HepG2 (cell line): Measurements from ENCODE around the gene RARA. TPM values are rescaled to one million over a fixed set of nuclear protein-coding genes. Genes with fewer than 3 reads are reported as not detected.

Experiments
- ARID2 ChIP-seq: sonication (generic); formaldehyde crosslinking; IDR thresholded peaks from 2 replicates; pipeline ENCODE4 v1.8.1; 2022; ENCODE audit warnings: mild to moderate bottlenecking, missing genetic modification reagents, borderline replicate concordance
- ATRX ChIP-seq: sonication (generic); formaldehyde crosslinking; IDR thresholded peaks from 2 replicates; pipeline ENCODE4 v1.4.0; 2020; ENCODE audit warnings: missing genetic modification reagents, borderline replicate concordance
- ESRRA ChIP-seq: sonication (generic); formaldehyde crosslinking; IDR thresholded peaks from 2 replicates; pipeline ENCODE4 v1.5.1; 2020; ENCODE audit warnings: mild to moderate bottlenecking, low read depth, missing genetic modification reagents
- HNF4G ChIP-seq, 2 experiments: sonication (generic) in 1 of 2; formaldehyde crosslinking in 1 of 2; IDR thresholded peaks; 2 replicates each; pipeline versions ENCODE4 v1.4.0 to v1.6.1; 2011 to 2020; ENCODE audit warnings: borderline replicate concordance in 2 of 2, low read depth in 2 of 2, mild to moderate bottlenecking in 2 of 2, low read length in 1 of 2, missing genetic modification reagents in 1 of 2, moderate library complexity in 1 of 2
- MZF1 ChIP-seq: sonication (generic); formaldehyde crosslinking; IDR thresholded peaks from 2 replicates; pipeline ENCODE4 v1.8.1; 2023; ENCODE audit warnings: mild to moderate bottlenecking, missing genetic modification reagents, borderline replicate concordance
- NFRKB ChIP-seq: fragments of 450-650 bp; IDR thresholded peaks from 2 replicates; pipeline ENCODE4 v1.6.1; 2017
- SOX13 ChIP-seq, 3 experiments: fragments of 450-650 bp in 1 of 3; sonication (generic) in 1 of 3; formaldehyde crosslinking in 1 of 3; IDR thresholded peaks in 2 of 3; conservative IDR thresholded peaks in 1 of 3; 2 replicates each; pipeline versions ENCODE4 v1.5.0 to v1.6.1; 2016 to 2020; ENCODE audit warnings: antibody characterized with exemption in 1 of 3, mild to moderate bottlenecking in 1 of 3, missing compliant biosample characterization in 1 of 3, missing genetic modification reagents in 1 of 3, moderate library complexity in 1 of 3
- SPEN ChIP-seq: sonication (generic); formaldehyde crosslinking; IDR thresholded peaks from 2 replicates; pipeline ENCODE4 v1.5.1; 2020; ENCODE audit warnings: low read depth, mild to moderate bottlenecking, missing genetic modification reagents
- ZNF143 ChIP-seq: sonication (generic); formaldehyde crosslinking; IDR thresholded peaks from 2 replicates; pipeline ENCODE4 v1.4.0; 2020; ENCODE audit warnings: missing genetic modification reagents
- ZNF232 ChIP-seq: sonication (generic); formaldehyde crosslinking; IDR thresholded peaks from 2 replicates; pipeline ENCODE4 v1.4.0; 2020; ENCODE audit warnings: missing genetic modification reagents, borderline replicate concordance
- ZNF510 ChIP-seq: sonication (generic); formaldehyde crosslinking; IDR thresholded peaks from 2 replicates; pipeline ENCODE4 v1.4.0; 2020; ENCODE audit warnings: low read depth, mild to moderate bottlenecking, missing genetic modification reagents
- ZNF547 ChIP-seq: sonication (generic); formaldehyde crosslinking; IDR thresholded peaks from 2 replicates; pipeline ENCODE4 v1.5.1; 2020; ENCODE audit warnings: mild to moderate bottlenecking, missing genetic modification reagents
- ZNF746 ChIP-seq: sonication (generic); formaldehyde crosslinking; IDR thresholded peaks from 2 replicates; pipeline ENCODE4 v1.8.0; 2022; ENCODE audit warnings: mild to moderate bottlenecking, missing genetic modification reagents
- ZNF878 ChIP-seq: sonication (generic); formaldehyde crosslinking; IDR thresholded peaks from 2 replicates; pipeline ENCODE4 v1.8.1; 2023; ENCODE audit warnings: mild to moderate bottlenecking, missing genetic modification reagents, moderate library complexity
- ZNF883 ChIP-seq: sonication (generic); formaldehyde crosslinking; IDR thresholded peaks from 2 replicates; pipeline ENCODE4 v1.5.1; 2020; ENCODE audit warnings: mild to moderate bottlenecking, missing genetic modification reagents; ENCODE audit errors: not compliant biosample characterization
- ZSCAN31 ChIP-seq: sonication (generic); formaldehyde crosslinking; IDR thresholded peaks from 2 replicates; pipeline ENCODE4 v1.5.0; 2020; ENCODE audit warnings: low read depth, mild to moderate bottlenecking, missing genetic modification reagents
- ZSCAN9 ChIP-seq: IDR thresholded peaks from 2 replicates; pipeline ENCODE4 v1.6.1; 2016; ENCODE audit warnings: borderline replicate concordance
- polyA plus RNA-seq, 8 experiments: library from polyadenylated mRNA; depleted of rRNA in 3 of 8; stranded (reverse) in 7 of 8; unstranded in 1 of 8; fragments of >200 nt; fragmentation: Illumina TruSeq in 4 of 8; extraction: Trizol in 4 of 8; gene quantifications; 2 replicates each; pipeline versions ENCODE4 v1.2.1 to v1.2.3, GENCODE V29; 2011 to 2016; ENCODE audit warnings: low read depth in 4 of 8, missing spikeins in 1 of 8, mixed read lengths in 1 of 8; ENCODE audit not compliant: insufficient read depth in 1 of 8
- total RNA-seq, 5 experiments: library from RNA; depleted of rRNA; stranded (reverse); fragments of >200 nt; fragmentation: Illumina TruSeq; extraction: Trizol; gene quantifications; 2 replicates each; pipeline ENCODE4 v1.2.3, GENCODE V29; 2016; ENCODE audit warnings: low read depth in 1 of 5
- TF ChIP-seq, protein P1 (sequence below): IDR thresholded peaks from 2 replicates; pipeline ENCODE4 v1.6.1; 2016; ENCODE audit warnings: missing compliant biosample characterization, missing genetic modification reagents, borderline replicate concordance
- TF ChIP-seq, protein P2 (sequence below): IDR thresholded peaks from 2 replicates; pipeline ENCODE4 v1.6.1; 2016
- TF ChIP-seq, protein P3 (sequence below): sonication (generic); formaldehyde crosslinking; IDR thresholded peaks from 2 replicates; pipeline ENCODE4 v1.5.0; 2020; ENCODE audit warnings: missing genetic modification reagents
- TF ChIP-seq, protein P4 (sequence below): sonication (generic); formaldehyde crosslinking; IDR thresholded peaks from 2 replicates; pipeline ENCODE4 v1.5.1; 2020; ENCODE audit warnings: missing genetic modification reagents, mild to moderate bottlenecking, borderline replicate concordance

The RARA gene
- total and polyA plus RNA-seq, 2 of the 13 experiments (the other 11 are each of a cell fraction or from before 2014, with no cell fraction given), result 6.4 to 8.6 TPM

- peak; percentile 88 for TF ChIP-seq ZNF746 (CRISPR knock-in tag)
- TF ChIP-seq NFRKB, result no peak
- peak; percentile 65 for TF ChIP-seq ZNF883 (CRISPR knock-in tag)
- peak; percentile 48; the same call in 1 of the 2 replicates for TF ChIP-seq ESRRA (CRISPR knock-in tag)
- TF ChIP-seq HNF4G (IDR thresholded peaks at IDR 0.05; ENCODE audit: borderline replicate concordance, low read depth, low read length), result peak; percentile 53; the same call in 1 of the 2 replicates
- peak; percentile 84 for TF ChIP-seq HNF4G (CRISPR knock-in tag; IDR thresholded peaks at IDR 0.05; ENCODE audit: borderline replicate concordance, low read depth)
- TF ChIP-seq, protein P1, sequence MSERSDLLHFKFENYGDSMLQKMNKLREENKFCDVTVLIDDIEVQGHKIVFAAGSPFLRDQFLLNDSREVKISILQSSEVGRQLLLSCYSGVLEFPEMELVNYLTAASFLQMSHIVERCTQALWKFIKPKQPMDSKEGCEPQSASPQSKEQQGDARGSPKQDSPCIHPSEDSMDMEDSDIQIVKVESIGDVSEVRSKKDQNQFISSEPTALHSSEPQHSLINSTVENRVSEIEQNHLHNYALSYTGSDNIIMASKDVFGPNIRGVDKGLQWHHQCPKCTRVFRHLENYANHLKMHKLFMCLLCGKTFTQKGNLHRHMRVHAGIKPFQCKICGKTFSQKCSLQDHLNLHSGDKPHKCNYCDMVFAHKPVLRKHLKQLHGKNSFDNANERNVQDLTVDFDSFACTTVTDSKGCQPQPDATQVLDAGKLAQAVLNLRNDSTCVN (CRISPR knock-in tag), result peak; percentile 64; the same call in 1 of the 2 replicates
- TF ChIP-seq ZSCAN31 (CRISPR knock-in tag), result peak; percentile 77; the same call in 1 of the 2 replicates
- TF ChIP-seq ZSCAN9 (CRISPR knock-in tag), result 0 out of 2 replicates have a peak, but pooled peaks have one; percentile 22
- TF ChIP-seq ARID2 (CRISPR knock-in tag), result no peak; the same call in 1 of the 2 replicates
- no peak; the same call in 1 of the 2 replicates for TF ChIP-seq MZF1 (CRISPR knock-in tag)
- peak; percentile 16; the same call in 1 of the 2 replicates for TF ChIP-seq ZNF232 (CRISPR knock-in tag)
- TF ChIP-seq ZNF510 (CRISPR knock-in tag), result peak; percentile 86; the same call in 1 of the 2 replicates
- TF ChIP-seq, protein P2, sequence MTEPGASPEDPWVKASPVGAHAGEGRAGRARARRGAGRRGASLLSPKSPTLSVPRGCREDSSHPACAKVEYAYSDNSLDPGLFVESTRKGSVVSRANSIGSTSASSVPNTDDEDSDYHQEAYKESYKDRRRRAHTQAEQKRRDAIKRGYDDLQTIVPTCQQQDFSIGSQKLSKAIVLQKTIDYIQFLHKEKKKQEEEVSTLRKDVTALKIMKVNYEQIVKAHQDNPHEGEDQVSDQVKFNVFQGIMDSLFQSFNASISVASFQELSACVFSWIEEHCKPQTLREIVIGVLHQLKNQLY (CRISPR knock-in tag), result peak; percentile 50; the same call in 1 of the 2 replicates
- TF ChIP-seq SOX13 (IDR thresholded peaks at IDR 0.05), result 0 out of 2 replicates have a peak, but pooled peaks have one; percentile 6
- peak in 1 of 2 experiments; percentile 30; a peak in 1 of 4 replicates for TF ChIP-seq SOX13 (CRISPR knock-in tag; conservative IDR thresholded peaks at IDR 0.05 in 1 of 2, IDR thresholded peaks at IDR 0.05 in 1 of 2)
- TF ChIP-seq SPEN (CRISPR knock-in tag), result peak; percentile 66; the same call in 1 of the 2 replicates
- no peak for TF ChIP-seq ATRX (CRISPR knock-in tag)
- no peak for TF ChIP-seq ZNF143 (CRISPR knock-in tag)
- peak; percentile 92; the same call in 1 of the 2 replicates for TF ChIP-seq ZNF547 (CRISPR knock-in tag)
- TF ChIP-seq, protein P3, sequence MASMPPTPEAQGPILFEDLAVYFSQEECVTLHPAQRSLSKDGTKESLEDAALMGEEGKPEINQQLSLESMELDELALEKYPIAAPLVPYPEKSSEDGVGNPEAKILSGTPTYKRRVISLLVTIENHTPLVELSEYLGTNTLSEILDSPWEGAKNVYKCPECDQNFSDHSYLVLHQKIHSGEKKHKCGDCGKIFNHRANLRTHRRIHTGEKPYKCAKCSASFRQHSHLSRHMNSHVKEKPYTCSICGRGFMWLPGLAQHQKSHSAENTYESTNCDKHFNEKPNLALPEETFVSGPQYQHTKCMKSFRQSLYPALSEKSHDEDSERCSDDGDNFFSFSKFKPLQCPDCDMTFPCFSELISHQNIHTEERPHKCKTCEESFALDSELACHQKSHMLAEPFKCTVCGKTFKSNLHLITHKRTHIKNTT, result no peak
- TF ChIP-seq ZNF878 (CRISPR knock-in tag), result peak; percentile 10; the same call in 1 of the 2 replicates
- TF ChIP-seq, protein P4, sequence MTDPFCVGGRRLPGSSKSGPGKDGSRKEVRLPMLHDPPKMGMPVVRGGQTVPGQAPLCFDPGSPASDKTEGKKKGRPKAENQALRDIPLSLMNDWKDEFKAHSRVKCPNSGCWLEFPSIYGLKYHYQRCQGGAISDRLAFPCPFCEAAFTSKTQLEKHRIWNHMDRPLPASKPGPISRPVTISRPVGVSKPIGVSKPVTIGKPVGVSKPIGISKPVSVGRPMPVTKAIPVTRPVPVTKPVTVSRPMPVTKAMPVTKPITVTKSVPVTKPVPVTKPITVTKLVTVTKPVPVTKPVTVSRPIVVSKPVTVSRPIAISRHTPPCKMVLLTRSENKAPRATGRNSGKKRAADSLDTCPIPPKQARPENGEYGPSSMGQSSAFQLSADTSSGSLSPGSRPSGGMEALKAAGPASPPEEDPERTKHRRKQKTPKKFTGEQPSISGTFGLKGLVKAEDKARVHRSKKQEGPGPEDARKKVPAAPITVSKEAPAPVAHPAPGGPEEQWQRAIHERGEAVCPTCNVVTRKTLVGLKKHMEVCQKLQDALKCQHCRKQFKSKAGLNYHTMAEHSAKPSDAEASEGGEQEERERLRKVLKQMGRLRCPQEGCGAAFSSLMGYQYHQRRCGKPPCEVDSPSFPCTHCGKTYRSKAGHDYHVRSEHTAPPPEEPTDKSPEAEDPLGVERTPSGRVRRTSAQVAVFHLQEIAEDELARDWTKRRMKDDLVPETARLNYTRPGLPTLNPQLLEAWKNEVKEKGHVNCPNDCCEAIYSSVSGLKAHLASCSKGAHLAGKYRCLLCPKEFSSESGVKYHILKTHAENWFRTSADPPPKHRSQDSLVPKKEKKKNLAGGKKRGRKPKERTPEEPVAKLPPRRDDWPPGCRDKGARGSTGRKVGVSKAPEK (CRISPR knock-in tag), result peak; percentile 23; the same call in 1 of the 2 replicates
Observed at GRCh38 chr17:40345161-40345993, 36.4 kb downstream of the RARA start (continued).
